Stimulated activated CD8-positive, alpha-beta memory T cell treated with anti-CD3 and anti-CD28 coated beads, Interleukin-2, amount 100 ng/mL, for 48 hours (primary cell): ENCODE measurements around the gene CCDC33.

Experiments used
- DNase-seq, 2 donors: peaks; one replicate each; pipeline ENCODE4 v3.0.0-alpha.2; 2020; ENCODE audit warnings: low read depth in 2 of 2

CCDC33 gene

DNA sequence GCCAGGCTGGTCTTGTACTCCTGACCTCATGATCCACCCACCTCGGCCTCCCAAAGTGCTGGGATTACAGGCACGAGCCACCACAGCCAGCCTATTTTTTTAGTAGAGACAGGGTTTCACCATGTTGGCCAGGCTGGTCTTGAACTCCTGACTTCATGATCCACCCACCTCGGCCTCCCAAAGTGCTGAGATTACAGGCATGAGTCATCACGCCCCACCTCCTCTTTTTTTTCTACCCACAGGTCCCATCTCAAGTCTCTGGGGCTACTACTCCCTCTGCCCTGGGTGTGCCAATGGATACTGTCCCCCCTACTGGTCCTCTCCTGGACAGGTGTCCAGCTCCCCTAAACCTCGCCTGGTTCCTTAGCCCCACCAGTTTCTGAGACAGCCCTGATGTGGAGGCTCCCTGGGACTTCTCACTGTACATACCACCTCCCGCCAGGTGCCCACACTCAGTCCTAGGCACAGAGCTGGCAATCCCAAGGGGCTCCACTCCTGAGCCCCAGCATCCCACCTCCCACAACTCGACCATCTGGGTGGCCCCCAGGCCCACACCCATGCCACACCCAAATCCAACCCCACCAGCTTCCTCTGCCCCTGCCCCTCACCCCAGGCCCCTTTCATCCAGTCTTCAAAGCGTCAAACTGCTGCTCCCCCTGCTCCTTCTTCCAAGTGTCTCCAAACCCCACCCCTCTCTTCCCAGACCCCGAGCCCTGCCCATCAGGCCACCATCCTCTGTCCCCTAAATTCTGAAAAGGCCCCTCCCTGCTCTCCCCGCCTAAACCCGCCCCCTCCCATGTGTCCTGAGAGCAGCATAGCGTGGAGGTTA lies 144.4 kb downstream of the CCDC33 start:
- DNase-seq, result no peak

DNA sequence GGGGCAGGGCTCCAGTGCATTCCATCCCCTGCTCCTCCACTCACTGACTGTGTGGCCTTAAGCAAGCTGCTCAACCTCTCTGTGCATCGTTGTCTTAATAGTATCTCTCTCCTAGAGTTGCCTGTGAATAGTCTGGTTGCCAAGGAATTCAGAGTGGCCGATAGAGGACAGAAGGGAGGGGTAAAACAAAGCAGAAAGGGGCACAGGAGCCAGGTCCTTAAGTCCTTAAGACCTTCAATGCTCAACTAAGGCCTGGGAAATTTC lies 145.0 kb downstream of the CCDC33 start:
- DNase-seq, result no peak

DNA sequence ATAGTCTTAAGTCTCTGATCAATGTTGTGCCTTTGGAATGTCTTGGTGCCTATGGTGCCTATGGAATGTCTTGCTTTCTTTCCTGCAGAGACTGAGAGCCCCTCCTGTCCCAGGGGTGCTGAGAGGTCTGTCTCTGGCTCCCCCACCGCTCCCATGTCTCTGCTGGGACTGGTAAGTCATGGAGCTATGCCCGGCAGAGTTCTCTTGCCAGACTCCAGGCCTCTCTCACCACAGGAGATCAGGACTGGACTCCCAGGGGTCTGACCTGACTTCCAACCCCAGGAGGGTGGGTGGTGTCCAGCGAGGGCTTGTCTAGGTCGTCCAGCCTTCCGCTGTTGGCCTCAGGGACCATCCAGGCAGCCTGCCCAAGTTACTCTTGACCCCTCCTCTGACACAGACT lies 145.4 kb downstream of the CCDC33 start:
- no peak for DNase-seq

DNA sequence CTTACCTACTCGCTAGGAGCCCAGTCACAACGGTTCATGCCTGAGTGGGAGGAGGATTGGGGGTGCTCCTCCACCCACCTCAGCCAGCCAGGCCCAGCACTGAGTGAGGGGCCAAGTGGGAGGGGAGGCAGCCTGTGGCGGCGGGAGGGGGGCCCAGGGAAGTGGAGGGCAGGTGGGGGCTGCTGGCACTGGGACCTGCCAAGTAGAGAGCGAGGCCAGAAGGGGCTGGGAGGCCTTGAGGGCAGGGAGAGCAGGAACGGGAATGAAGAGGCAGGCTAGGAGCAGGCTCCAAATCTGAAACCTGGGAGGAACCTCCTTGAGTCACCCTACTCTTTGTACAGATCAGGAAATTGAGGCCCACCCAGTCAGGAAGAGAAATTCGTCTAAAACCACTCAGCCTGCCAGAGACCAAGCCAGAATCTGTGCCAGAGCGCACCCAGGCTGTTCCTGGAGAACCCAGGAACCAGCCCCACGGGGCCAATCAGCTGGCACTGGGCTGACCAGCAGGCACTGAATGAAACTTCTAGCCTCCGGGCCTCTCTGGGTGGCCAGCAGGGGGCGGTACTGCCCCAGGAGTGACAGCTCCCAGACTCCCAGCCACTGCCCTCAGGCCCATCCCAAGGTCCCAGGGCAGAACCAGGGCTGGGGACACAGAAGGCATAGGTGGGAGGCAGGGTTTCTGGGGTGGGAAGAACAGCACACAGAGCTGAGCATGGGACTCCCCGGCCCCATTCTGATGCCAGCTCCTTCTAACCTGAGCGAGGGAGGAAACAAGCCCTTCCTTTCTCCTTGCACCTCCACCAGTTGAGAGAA lies 146.1 kb downstream of the CCDC33 start:
- peak; percentile 75 to 79 for DNase-seq

DNA sequence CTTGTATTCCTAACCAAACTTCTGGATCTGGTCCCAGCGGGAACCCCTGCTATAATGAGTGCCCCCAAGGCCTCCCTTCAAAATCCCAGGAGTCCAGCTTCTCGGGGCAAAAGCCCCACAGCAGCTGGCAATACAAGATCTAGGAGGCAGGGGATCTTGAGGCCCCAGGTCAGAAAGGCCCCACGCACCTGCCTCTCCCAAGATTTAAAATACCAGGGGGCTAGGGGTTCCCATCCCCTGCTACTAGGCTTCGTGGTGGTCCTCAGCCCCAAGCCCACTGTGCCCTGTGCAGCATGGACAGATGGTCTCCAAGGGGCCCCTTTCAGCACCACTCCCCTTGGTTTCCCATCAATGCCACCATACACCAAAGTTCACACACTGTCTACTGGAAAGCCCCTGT lies 147.2 kb downstream of the CCDC33 start:
- no peak for DNase-seq

GRCh38 chr15:74383695-74384565 lies 147.8 kb downstream of the CCDC33 start:
- DNase-seq, result peak in 1 of 2 donors; percentile 78

GRCh38 chr15:74384566-74384880 lies 148.4 kb downstream of the CCDC33 start:
- no peak for DNase-seq

- DNase-seq, result no peak
Measured at GRCh38 chr15:74384881-74385643, 148.9 kb downstream of the CCDC33 start.

DNA sequence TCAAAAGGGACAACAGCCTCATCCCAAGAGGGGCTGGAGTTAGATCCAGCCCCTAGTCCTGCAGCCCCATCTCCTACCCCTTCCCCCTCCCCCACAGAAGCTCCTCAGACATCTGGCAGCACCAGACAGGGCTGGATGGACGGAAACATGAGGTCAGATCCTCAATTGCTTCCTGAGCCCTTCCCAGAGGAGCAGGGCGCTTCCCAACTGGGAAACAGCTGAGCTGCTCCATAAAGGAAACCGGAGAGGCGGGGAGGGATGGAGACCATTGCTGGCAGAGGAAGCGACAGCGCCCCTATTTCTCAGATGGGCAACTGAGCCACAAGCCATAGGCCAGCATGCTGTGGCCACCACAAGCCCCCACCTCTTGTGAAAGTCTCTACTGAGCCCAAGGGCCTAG lies 149.6 kb downstream of the CCDC33 start:
- DNase-seq, result no peak
